Fibroblast of peridontal ligament (primary cell): ENCODE data around the gene IFITM5.

Experiments used
- DNase-seq: peaks from one replicate; pipeline ENCODE4 v3.0.0-alpha.2; 2010; ENCODE audit errors: extremely low read depth

Gene IFITM5

DNA sequence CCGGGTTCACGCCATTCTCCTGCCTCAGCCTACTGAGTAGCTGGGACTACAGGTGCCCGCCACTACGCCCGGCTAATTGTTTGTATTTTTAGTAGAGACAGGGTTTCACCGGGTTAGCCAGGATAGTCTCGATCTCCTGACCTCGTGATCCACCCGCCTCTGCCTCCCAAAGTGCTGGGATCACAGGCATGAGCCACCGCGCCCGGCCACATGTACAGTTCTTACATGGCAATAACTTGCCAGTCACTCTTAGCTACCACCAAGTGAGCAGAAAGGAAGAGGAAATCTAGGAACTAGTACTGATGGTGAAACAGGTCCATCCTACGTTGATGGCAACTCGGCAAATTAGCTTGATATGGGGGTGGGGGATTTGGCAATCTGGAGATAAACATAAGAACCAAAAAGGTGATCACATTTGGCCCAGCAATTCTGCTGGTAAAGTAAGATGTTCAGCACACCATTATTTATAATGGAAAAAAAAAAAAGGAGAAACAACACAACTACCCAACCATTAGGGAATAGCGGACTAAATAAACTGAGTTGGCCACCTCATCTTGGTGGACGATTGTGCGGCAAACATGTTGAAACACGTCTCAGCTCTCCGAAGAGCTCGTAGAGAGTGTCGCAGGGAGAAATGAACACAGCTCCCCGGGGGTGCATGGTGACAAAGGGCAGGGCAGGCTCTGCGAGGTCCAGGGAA, 15.8 kb downstream of the IFITM5 start:
- no peak for DNase-seq

- DNase-seq: no peak
These were observed 16.5 kb downstream of the IFITM5 start for GRCh38 chr11:282630-283360.

- no peak for DNase-seq
These were observed 17.2 kb downstream of the IFITM5 start for GRCh38 chr11:282171-282570.

GRCh38 chr11:281486-282161, 17.7 kb downstream of the IFITM5 start:
- no peak for DNase-seq

GRCh38 chr11:280706-281485, 18.4 kb downstream of the IFITM5 start:
- no peak for DNase-seq

- DNase-seq: no peak
These were observed 19.2 kb downstream of the IFITM5 start for GRCh38 chr11:279966-280705.

DNA sequence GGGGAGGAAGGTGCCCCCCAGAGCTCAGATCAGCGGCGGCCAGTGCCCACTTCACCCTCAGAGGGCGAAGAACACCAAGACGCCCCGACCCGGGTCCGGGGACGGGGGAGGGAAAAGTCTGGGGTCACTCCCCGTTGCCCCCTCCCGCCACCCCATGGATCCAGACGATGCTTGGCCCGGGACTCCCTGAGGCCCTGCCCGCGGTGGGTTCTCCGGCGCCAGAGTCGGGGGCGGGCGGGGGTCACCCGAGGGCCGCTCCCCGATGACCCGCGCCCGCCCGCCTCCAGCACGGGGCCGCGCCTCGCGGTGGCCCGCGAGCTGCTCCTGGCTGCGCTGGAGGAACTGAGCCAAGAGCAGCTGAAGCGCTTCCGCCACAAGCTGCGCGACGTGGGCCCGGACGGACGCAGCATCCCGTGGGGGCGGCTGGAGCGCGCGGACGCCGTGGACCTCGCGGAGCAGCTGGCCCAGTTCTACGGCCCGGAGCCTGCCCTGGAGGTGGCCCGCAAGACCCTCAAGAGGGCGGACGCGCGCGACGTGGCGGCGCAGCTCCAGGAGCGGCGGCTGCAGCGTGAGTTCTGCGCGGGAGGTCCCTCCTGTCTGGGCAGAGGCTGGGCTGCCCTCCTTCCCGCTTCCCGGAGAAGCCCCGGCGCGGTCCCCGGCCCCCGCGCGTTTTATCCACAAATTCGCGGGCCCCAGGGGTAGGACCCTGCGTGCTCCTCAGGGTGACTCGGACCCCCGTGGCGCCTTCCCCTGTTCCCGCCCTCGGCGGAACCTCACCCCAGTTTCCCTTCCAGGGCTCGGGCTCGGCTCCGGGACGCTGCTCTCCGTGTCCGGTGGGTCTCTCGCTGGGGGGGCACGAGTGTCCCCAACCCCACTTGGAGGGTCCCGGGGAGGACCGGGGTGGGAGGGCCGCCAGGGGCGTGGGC, 20.0 kb downstream of the IFITM5 start:
- no peak for DNase-seq

- no peak for DNase-seq
These were observed 21.1 kb downstream of the IFITM5 start, which contains the start of gene NLRP6 for GRCh38 chr11:278001-278951. NLRP6 (plus strand) TSS chr11:278407; CDS start chr11:278570, 163 bp downstream.

DNA sequence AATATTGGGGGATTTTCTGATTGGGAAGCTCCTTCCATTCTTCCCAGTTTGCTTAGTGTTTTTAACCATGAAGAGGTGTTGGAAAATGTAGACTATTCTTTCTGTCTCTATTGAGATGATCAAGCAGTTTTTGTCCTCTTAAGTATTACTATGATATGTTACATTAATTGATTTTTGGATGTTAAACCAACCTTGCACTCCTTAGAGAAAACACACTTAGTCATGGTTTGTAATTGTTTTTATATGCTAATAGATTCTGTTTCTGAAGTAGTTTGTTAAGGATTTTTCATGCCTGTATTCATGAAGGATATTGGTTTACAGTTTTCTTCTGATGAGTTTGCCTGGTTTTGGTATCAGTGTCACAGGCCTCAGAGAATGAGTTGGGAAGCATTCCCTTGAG, 23.1 kb downstream of the IFITM5 start:
- no peak for DNase-seq

DNA sequence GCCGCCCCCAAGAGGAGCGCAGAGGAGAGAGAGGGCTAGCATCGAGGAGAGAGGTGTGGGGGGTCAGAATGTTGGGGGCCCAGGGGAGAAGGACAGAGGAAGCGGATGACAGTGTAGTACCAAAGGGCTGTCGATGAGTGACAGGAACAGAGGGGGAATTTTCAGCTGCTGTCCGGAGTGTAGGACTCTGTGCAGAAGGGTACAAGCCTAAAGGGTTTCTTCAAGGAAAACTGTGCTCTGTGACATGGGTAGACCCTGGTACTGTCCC, 26.5 kb downstream of the IFITM5 start:
- no peak for DNase-seq

GRCh38 chr11:272195-272930, 27.0 kb downstream of the IFITM5 start:
- DNase-seq: no peak

DNA sequence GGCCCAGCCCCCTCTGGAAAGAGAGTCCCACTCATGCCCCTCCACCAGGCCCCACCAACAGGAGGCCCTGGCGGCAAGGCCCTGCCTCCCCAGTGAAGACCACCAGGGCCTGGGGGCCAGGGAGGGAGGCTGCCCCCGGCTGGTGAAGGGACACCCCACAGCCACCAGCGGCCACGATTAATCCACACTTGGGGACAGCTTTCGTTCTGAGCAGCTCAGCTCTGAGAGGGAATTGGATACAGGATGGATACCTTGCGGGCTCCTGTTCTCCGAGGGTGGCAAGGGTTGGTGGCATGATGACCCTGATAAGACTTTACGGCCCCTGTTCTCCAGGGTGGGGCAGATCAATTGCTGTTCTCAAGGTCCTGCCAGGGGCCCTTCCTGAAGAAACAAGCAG, 28.0 kb downstream of the IFITM5 start:
- DNase-seq: no peak

GRCh38 chr11:270451-271318, 28.6 kb downstream of the IFITM5 start:
- DNase-seq: no peak

GRCh38 chr11:269146-269890, 30.0 kb downstream of the IFITM5 start:
- peak; percentile 29 for DNase-seq

DNA sequence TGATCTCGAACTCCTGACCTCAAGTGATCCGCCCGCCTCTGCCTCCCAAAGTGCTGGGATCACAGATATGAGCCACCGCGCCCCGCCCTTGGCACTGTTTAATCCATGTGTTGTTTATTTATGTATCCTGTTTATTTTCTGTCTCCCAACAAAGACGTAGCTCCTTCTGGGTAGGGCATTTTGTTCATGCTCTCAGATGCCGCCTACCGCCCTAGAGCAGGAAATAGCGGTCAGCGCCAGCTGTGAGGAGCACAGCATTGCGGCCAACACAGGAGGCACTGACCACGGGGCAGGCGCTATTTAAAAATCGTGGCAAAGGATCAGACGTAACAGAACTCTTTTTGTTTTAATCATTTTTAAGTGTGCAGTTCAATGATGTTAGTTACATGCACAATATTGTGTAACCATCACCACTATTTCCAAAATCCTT, 30.6 kb downstream of the IFITM5 start:
- DNase-seq: peak; percentile 49

GRCh38 chr11:267491-267994, 31.8 kb downstream of the IFITM5 start:
- no peak for DNase-seq
